Fibroblast of lung (primary cell): ENCODE results near the gene HSPA2.

Experiments
- CTCF ChIP-seq, 2 donors: IDR thresholded peaks in 1 of 2; conservative IDR thresholded peaks in 1 of 2; 1 replicate in 1 of 2; 2 replicates in 1 of 2; pipeline ENCODE4 v1.5.1; 2011 to 2012; ENCODE audit warnings: low read length in 2 of 2, control low read depth in 1 of 2, inconsistent platforms in 1 of 2, low read depth in 1 of 2, mild to moderate bottlenecking in 1 of 2
- EZH2 ChIP-seq: IDR thresholded peaks from 2 replicates; pipeline ENCODE4 v1.5.1; 2012; ENCODE audit warnings: low read length, control low read depth, mild to moderate bottlenecking; ENCODE audit errors: missing control alignments

GRCh38 chr14:64504310-64504896, 36.1 kb upstream of the HSPA2 start, which contains the start of gene ZBTB1:
- TF ChIP-seq CTCF (conservative IDR thresholded peaks at IDR 0.05 in 1 of 2, IDR thresholded peaks at IDR 0.05 in 1 of 2; ENCODE audit: low read depth in 1 of 2, low read length in 2 of 2): no peak
- TF ChIP-seq EZH2: no peak
